ENCODE measurements around the gene NOTCH1.

Gene NOTCH1

GRCh38 chr9:136463578-136463977 lies 82.3 kb downstream of the NOTCH1 start:
- DNase-seq (ENCODE audit: low read depth), result no peak

GRCh38 chr9:136462664-136463063 lies 83.2 kb downstream of the NOTCH1 start:
- no peak for DNase-seq (ENCODE audit: low read depth)

- DNase-seq (ENCODE audit: low read depth), result no peak
Measured at GRCh38 chr9:136460772-136461325, 85.0 kb downstream of the NOTCH1 start.

- no peak for DNase-seq (ENCODE audit: low read depth)
Measured at GRCh38 chr9:136459425-136459824, 86.4 kb downstream of the NOTCH1 start.

GRCh38 chr9:136457326-136457725 lies 88.5 kb downstream of the NOTCH1 start:
- no peak for DNase-seq (ENCODE audit: low read depth)

- no peak for DNase-seq (ENCODE audit: low read depth)
Measured at GRCh38 chr9:136456258-136456657, 89.6 kb downstream of the NOTCH1 start.

GRCh38 chr9:136455043-136456002 lies 90.5 kb downstream of the NOTCH1 start:
- no peak for DNase-seq (ENCODE audit: low read depth)

- DNase-seq (ENCODE audit: low read depth), result no peak
Measured at GRCh38 chr9:136454026-136454796, 91.6 kb downstream of the NOTCH1 start.

GRCh38 chr9:136453326-136453725 lies 92.5 kb downstream of the NOTCH1 start:
- no peak for DNase-seq (ENCODE audit: low read depth)

GRCh38 chr9:136451221-136451877 lies 94.5 kb downstream of the NOTCH1 start:
- no peak for DNase-seq (ENCODE audit: low read depth)

- DNase-seq (ENCODE audit: low read depth), result no peak
Measured at GRCh38 chr9:136448655-136449054, 97.2 kb downstream of the NOTCH1 start.

- DNase-seq (ENCODE audit: low read depth), result no peak
Measured at GRCh38 chr9:136447173-136447778, 98.6 kb downstream of the NOTCH1 start.

GRCh38 chr9:136445799-136446198 lies 100.0 kb downstream of the NOTCH1 start:
- no peak for DNase-seq (ENCODE audit: low read depth)
